Islet of Langerhans (tissue), 1 donor: ENCODE data around the gene CEP131.
"Not testable (repeated sequence)": the region's sequence is repeated elsewhere in the genome, so short reads cannot be mapped to it uniquely, and the experiment has no call there.

ENCODE experiments used
- FAIRE-seq: peaks from one replicate; lab custom pipeline; 2011; peaks lifted over from hg19 to GRCh38; lab: Jason Lieb, UNC

CEP131 gene

GRCh38 chr17:81238490-81238814 is 15.7 kb upstream of the CEP131 start:
- no peak for FAIRE-seq

GRCh38 chr17:81237591-81238489 is 15.1 kb upstream of the CEP131 start:
- FAIRE-seq, result no peak

GRCh38 chr17:81236784-81237183 is 14.0 kb upstream of the CEP131 start:
- no peak for FAIRE-seq

GRCh38 chr17:81235822-81236740 is 13.3 kb upstream of the CEP131 start:
- FAIRE-seq, result no peak

- no peak for FAIRE-seq
Measured at GRCh38 chr17:81234940-81235821, 12.4 kb upstream of the CEP131 start.

- FAIRE-seq, result no peak
Measured at GRCh38 chr17:81234506-81234855, 11.7 kb upstream of the CEP131 start.

- FAIRE-seq, result no peak
Measured at GRCh38 chr17:81233811-81234505, 11.2 kb upstream of the CEP131 start.

GRCh38 chr17:81233316-81233715 is 10.6 kb upstream of the CEP131 start:
- no peak for FAIRE-seq

- FAIRE-seq, result no peak
Measured at GRCh38 chr17:81232616-81233241, 10.0 kb upstream of the CEP131 start.

GRCh38 chr17:81231766-81232581 is 9.2 kb upstream of the CEP131 start:
- FAIRE-seq, result no peak

- FAIRE-seq, result no peak
Measured at GRCh38 chr17:81231121-81231645, 8.4 kb upstream of the CEP131 start.

- FAIRE-seq, result no peak
Measured at GRCh38 chr17:81230043-81230820, 7.5 kb upstream of the CEP131 start.

GRCh38 chr17:81229666-81229920 is 6.8 kb upstream of the CEP131 start:
- no peak for FAIRE-seq

GRCh38 chr17:81228834-81229665 is 6.3 kb upstream of the CEP131 start:
- no peak for FAIRE-seq

- no peak for FAIRE-seq
Measured at GRCh38 chr17:81228420-81228819, 5.7 kb upstream of the CEP131 start.

- FAIRE-seq, result not testable (repeated sequence)
Measured at GRCh38 chr17:81227630-81228029, 4.9 kb upstream of the CEP131 start.

GRCh38 chr17:81223762-81224130 is 981 bp upstream of the CEP131 start:
- no peak for FAIRE-seq

- FAIRE-seq, result no peak
Measured at GRCh38 chr17:81222620-81222905, 202 bp downstream of the CEP131 start.
